Suppressor macrophage treated with lipopolysaccharide for 1 hour (primary cell): ENCODE results near the gene POGK.

Experiments used
- DNase-seq, 3 donors: peaks; one replicate each; pipeline ENCODE4 v3.0.0-alpha.2; 2020 to 2022

Gene POGK

DNA sequence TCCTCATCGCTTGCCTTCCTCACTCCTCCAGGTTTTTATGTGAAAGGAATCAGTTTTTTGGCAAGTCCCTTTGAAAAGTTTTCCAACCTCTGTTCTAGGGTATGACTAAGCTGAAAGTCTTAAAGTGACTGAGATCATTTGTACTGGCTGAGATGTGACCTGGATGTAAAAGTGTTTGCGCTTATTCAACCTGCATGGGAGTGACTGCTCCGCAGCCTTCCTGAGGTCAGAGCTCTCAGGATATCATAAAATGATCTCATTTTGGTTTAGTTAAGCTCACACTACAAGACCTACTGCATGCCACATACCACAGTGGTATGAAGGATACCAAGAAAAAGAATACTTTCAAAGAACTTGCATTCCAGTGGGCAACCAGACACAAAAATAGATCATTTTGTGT, 66.6 kb downstream of the POGK start:
- DNase-seq: no peak
